OCI-LY3 (cell line): ENCODE data around the gene ARMH3.
A peak's percentile ranks its signal among the peaks of the same experiment; 100 is the strongest.

Source experiments
- H2AFZ ChIP-seq: fragments of 200-600, 300-600 bp; shearing (Covaris generic); 2 replicates; pipeline ENCODE4 v1.6.0; 2014; ENCODE audit warnings: antibody characterized with exemption, low read depth, low read length
- H3K27ac ChIP-seq: fragments of 200-600, 300-600 bp; sonication (generic); 2 replicates; pipeline ENCODE4 v1.5.1; 2014; ENCODE audit warnings: mild to moderate bottlenecking, low read length, moderate library complexity, mixed read lengths
- H3K27me3 ChIP-seq: fragments of 200-600, 300-600 bp; sonication (generic); 2 replicates; pipeline ENCODE4 v1.6.1; 2014; ENCODE audit warnings: low read depth, low read length, mixed read lengths
- H3K36me3 ChIP-seq: fragments of 200-600, 300-600 bp; sonication (generic); replicated peaks from 2 replicates; pipeline ENCODE3; 2014; ENCODE audit warnings: low read depth, low read length, mixed read lengths
- H3K4me1 ChIP-seq: fragments of 300-600, 200-600 bp; sonication (generic); 2 replicates; pipeline ENCODE4 v1.6.1; 2014; ENCODE audit warnings: low read length, mixed read lengths
- H3K4me2 ChIP-seq: fragments of 200-600, 300-600 bp; sonication (generic); 2 replicates; pipeline ENCODE4 v1.6.1; 2014; ENCODE audit warnings: low read length, mixed read lengths
- H3K4me3 ChIP-seq: fragments of 300-600, 200-600 bp; sonication (generic); 2 replicates; pipeline ENCODE4 v1.5.1; 2014; ENCODE audit warnings: antibody characterized with exemption, mild to moderate bottlenecking, low read length, moderate library complexity
- H3K79me2 ChIP-seq: fragments of 300-600, 200-600 bp; shearing (Covaris generic); 2 replicates; pipeline ENCODE4 v1.6.1; 2014; ENCODE audit warnings: mild to moderate bottlenecking, low read length, mixed read lengths
- H3K9ac ChIP-seq: fragments of 300-600, 200-600 bp; shearing (Covaris generic); 2 replicates; pipeline ENCODE4 v1.6.0; 2014; ENCODE audit warnings: mild to moderate bottlenecking, low read length, moderate library complexity
- H3K9me3 ChIP-seq: fragments of 200-600, 300-600 bp; shearing (Covaris generic); 2 replicates; pipeline ENCODE4 v1.6.1; 2014; ENCODE audit warnings: low read length, mixed read lengths; ENCODE audit not compliant: insufficient read depth
- H4K20me1 ChIP-seq: fragments of 200-600, 300-600 bp; sonication (generic); 2 replicates; pipeline ENCODE4 v1.6.1; 2016; ENCODE audit warnings: low read length, mixed read lengths; ENCODE audit not compliant: insufficient read depth
- CTCF ChIP-seq: fragments of 200-600, 300-600 bp; sonication (generic); IDR thresholded peaks from 2 replicates; pipeline ENCODE4 v1.5.1; 2014; ENCODE audit warnings: antibody characterized with exemption, low read length, low read depth
- EZH2phosphoT487 ChIP-seq: fragments of 200-600 bp; shearing (Covaris generic); IDR thresholded peaks from 2 replicates; pipeline ENCODE4 v1.6.1; 2018; ENCODE audit warnings: antibody characterized with exemption, mixed run types, low read depth

ARMH3 gene

DNA sequence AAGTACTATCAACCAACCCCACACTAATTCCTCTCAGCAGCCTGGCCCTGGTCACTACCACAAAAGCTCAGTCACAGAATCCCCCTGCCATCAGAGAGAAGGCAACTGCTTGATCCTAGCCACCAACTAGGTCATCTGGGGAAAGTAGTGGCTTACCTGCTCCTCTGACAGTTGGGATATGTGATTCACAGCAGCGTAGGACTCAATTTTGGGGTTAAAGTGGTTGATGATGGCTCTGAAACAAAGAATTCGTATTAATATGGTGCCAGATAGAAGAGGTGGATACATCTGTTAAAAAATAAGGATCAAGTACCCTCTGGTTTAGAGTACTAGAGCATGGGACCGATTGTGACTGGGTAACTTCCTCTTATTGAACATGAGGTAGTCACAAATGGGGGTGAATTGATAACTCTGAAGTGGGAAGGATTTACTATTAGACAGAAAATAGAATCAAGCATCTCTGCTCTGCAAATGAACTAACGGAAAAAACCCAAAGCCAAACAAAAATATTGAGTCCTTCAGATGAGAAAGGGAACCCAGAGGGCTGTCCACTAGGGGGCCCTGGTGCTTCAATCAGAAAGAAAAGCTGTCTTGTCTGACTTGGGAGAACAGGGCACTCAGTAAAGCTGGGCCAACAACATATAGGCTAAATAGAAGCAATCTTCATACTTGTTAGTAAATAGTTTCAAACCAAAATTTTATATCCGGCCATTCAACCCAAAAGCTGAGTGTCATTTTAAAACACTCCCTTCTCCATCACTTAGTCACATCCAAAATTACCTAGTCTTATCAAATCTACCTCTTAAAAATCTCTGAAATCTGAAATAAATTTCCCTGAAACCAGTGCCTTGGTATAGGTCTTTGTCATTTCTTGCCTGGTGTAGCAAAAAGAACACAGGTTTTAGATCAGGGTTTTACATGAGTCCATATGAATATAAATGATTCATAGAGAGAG is 166.4 kb downstream of the ARMH3 start:
- Histone ChIP-seq H3K9me3 (no peaks in the 10 kb centered on the region), H3K27me3 (no peaks in the 10 kb centered on the region), H3K36me3 (no peaks in the 10 kb centered on the region), H4K20me1 (no peaks in the 10 kb centered on the region), H3K27ac (peak overlapping the region; percentile 73), H3K4me3 (0 out of 2 replicates have a peak overlapping the region, but pooled peaks have one; percentile 15), H3K4me2 (peak overlapping the region; percentile 60), H3K79me2 (no peaks in the 10 kb centered on the region), H3K4me1 (peaks cover 27% of the 10 kb centered on the region), H3K9ac (peak overlapping the region; percentile 46), H2AFZ (no peak overlapping the region)
- TF ChIP-seq EZH2phosphoT487 = no peak
- TF ChIP-seq CTCF = peak; percentile 80

- no peaks in the 10 kb centered on the region for H3K27me3 ChIP-seq
- no peaks in the 10 kb centered on the region for H4K20me1 ChIP-seq
- no peaks in the 10 kb centered on the region for H3K79me2 ChIP-seq
- no peaks in the 10 kb centered on the region for H3K36me3 ChIP-seq
- H3K9ac ChIP-seq = peak overlapping the region; percentile 46; the same call in 1 of the 2 replicates
- H3K27ac ChIP-seq = peak overlapping the region; percentile 73
- H2AFZ ChIP-seq = no peak overlapping the region
- H3K4me3 ChIP-seq = peak overlapping the region; percentile 30; the same call in 1 of the 2 replicates
- no peaks in the 10 kb centered on the region for H3K9me3 ChIP-seq
- TF ChIP-seq EZH2phosphoT487 (no peak), CTCF (no peak)
- peak overlapping the region; percentile 60 for H3K4me2 ChIP-seq
- peaks cover 27% of the 10 kb centered on the region for H3K4me1 ChIP-seq
These were observed 167.6 kb downstream of the ARMH3 start for GRCh38 chr10:101888251-101888949.

DNA sequence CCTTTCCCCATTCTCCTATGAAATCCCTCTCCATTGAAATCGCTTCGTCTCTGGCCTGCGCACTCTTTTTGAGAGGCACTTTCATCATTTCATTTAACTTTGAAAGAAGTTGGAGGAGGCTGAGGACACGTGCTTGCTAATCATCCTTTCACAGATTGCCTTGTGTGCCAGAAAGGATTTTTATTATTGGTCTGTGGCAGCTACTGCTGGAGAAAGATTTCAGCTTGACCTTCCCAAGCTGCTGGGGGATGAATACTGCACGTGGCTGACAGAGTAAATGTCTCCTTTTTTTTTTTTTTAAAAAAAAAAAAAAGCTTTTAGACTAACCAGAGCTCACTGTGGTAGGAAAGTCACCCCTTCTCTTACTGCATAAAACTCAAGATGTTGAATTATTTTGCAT is 168.2 kb downstream of the ARMH3 start:
- no peaks in the 10 kb centered on the region for H3K27me3 ChIP-seq
- no peaks in the 10 kb centered on the region for H4K20me1 ChIP-seq
- no peak overlapping the region for H3K9ac ChIP-seq
- no peaks in the 10 kb centered on the region for H3K9me3 ChIP-seq
- no peak overlapping the region for H3K27ac ChIP-seq
- H3K79me2 ChIP-seq = no peaks in the 10 kb centered on the region
- H3K4me1 ChIP-seq = peaks cover 27% of the 10 kb centered on the region
- no peak overlapping the region for H3K4me3 ChIP-seq
- H3K4me2 ChIP-seq = no peak overlapping the region
- no peaks in the 10 kb centered on the region for H3K36me3 ChIP-seq
- no peak overlapping the region for H2AFZ ChIP-seq
- no peak for TF ChIP-seq CTCF
- no peak for TF ChIP-seq EZH2phosphoT487
